ENCODE measurements around the gene FERMT3.

Gene FERMT3

GRCh38 chr11:64239662-64240434 lies 33.3 kb downstream of the FERMT3 start:
- TF ChIP-seq, protein P1, sequence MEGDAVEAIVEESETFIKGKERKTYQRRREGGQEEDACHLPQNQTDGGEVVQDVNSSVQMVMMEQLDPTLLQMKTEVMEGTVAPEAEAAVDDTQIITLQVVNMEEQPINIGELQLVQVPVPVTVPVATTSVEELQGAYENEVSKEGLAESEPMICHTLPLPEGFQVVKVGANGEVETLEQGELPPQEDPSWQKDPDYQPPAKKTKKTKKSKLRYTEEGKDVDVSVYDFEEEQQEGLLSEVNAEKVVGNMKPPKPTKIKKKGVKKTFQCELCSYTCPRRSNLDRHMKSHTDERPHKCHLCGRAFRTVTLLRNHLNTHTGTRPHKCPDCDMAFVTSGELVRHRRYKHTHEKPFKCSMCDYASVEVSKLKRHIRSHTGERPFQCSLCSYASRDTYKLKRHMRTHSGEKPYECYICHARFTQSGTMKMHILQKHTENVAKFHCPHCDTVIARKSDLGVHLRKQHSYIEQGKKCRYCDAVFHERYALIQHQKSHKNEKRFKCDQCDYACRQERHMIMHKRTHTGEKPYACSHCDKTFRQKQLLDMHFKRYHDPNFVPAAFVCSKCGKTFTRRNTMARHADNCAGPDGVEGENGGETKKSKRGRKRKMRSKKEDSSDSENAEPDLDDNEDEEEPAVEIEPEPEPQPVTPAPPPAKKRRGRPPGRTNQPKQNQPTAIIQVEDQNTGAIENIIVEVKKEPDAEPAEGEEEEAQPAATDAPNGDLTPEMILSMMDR (IDR thresholded peaks at IDR 0.05; ENCODE audit: low read depth, low read length) = no peak
- no peaks in the 10 kb centered on the region for H3K27me3 ChIP-seq
- H3K36me3 ChIP-seq = no peaks in the 10 kb centered on the region
- H3K9me3 ChIP-seq = no peaks in the 10 kb centered on the region
- H3K4me3 ChIP-seq (ENCODE audit: low read depth, low read length) = peak overlapping the region; percentile 69
- DNase-seq = no peak
- H3K4me1 ChIP-seq = peaks cover 4% of the 10 kb centered on the region

DNA sequence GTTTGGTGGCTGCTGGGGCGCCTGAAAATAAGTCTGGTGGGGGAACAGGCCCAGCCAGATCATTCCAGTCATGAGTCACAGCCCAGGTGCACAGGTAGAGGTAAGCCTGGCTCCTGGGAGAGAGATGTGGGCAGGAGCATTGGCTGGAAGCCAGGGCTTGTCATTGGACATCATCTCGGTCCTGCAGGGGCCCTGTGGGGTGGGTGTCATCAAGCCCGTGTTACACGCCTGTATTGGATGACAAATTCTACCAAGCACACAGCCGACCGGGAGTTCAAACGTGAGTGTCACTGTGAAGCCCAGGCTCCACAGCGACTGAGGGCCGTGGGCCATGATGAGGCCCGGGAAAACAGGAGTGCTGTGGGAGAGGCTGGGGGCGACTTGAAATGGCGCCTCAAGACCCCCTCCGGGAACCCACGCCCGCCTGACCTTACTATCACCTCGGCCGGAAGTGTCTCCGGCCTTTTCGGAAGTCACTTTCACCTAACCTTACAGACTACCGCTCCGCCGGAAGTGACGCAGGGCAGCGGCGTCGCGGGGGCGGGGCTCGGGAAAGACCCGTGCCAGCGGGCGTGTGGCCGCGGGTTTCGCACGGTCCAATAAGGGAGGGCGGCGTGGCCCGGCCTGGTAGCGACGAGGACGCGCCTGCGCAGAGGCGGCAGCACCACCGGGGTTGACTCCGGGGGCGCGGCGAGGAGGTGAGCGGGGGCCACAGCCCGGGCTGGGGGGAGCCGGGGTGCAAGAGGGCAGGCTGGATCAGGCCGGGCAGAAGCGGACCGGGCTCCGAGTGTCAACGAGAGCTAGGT lies 34.1 kb downstream of the FERMT3 start, which contains the start of gene FKBP2:
TSS of gene FKBP2 (plus strand) at position 661 of the 806 bp plus-strand sequence. CDS start 1,293 bp downstream, outside the sequence.
- Histone ChIP-seq H3K36me3 (no peaks in the 10 kb centered on the region), H3K27me3 (no peaks in the 10 kb centered on the region), H3K9me3 (no peaks in the 10 kb centered on the region), H3K4me1 (peaks cover 4% of the 10 kb centered on the region), H3K4me3 (ENCODE audit: low read depth, low read length) (peak within 1 kb of the TSS; percentile 69)
- DNase-seq = peak; percentile 94
- TF ChIP-seq, protein P1 (IDR thresholded peaks at IDR 0.05; ENCODE audit: low read depth, low read length) = no peak

DNA sequence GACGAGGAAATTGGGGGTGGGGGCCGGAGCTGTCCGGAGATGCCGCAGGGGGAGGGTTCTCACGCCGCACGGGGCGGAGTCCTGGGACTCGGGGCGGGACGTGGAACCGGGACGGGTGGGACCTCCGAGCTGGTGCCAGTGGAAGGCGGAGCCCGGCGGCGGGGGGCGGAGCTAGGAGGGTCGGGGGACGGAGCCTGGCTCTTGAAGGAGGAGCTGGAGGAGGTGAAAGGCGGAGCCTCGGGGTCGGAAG lies 34.6 kb downstream of the FERMT3 start:
- no peaks in the 10 kb centered on the region for H3K27me3 ChIP-seq
- no peaks in the 10 kb centered on the region for H3K9me3 ChIP-seq
- DNase-seq = no peak
- no peaks in the 10 kb centered on the region for H3K36me3 ChIP-seq
- TF ChIP-seq, protein P1 (IDR thresholded peaks at IDR 0.05; ENCODE audit: low read depth, low read length) = no peak
- peaks cover 4% of the 10 kb centered on the region for H3K4me1 ChIP-seq
- H3K4me3 ChIP-seq (ENCODE audit: low read depth, low read length) = peak overlapping the region; percentile 69

DNA sequence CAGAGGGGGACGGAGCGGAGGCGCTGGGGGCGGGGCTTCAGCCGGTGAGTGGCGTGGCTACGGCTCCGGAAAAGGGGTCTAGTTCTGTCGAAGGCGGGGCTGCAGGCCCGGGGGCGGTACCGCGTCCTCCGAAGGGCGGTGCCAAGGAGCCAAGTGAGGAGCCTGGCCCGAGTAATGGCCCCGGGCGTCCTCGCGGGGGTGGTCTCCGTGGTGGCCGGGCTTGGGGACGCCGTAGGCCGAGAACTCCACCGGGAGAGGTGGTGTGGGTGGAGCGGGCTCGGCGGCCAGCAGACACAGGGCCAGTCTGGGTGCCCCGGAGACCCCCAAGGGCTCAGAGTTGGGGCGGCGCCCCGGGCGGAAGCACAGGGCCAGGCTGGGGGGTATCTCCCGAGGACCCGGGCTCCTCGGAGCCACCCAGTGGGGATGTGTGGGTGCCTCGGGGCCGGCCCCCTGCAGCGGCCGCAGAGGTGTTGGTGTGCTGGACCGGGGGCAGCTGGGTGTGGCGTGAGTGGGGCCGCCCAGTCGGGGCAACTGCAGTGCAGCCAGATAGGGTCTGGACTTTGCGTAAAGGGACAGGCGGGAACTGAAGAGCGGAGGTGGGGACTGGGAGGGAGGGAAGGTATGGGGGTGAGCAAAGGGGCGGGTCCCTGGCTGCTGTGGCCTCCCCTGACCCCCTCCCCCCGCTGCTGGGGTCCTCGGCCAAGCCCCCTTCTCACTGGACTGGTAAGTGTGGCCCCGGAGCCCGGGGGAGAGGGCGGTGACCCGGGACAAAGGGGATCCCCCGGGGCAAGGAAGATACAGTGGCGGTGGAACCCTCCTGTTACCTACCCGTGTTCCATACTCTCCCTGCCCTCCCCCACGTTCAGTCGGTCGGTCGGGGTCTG lies 35.2 kb downstream of the FERMT3 start:
- TF ChIP-seq, protein P1 (IDR thresholded peaks at IDR 0.05; ENCODE audit: low read depth, low read length) = no peak
- Histone ChIP-seq H3K4me3 (ENCODE audit: low read depth, low read length) (peak overlapping the region; percentile 69), H3K27me3 (no peaks in the 10 kb centered on the region), H3K36me3 (no peaks in the 10 kb centered on the region), H3K9me3 (no peaks in the 10 kb centered on the region), H3K4me1 (peaks cover 4% of the 10 kb centered on the region)
- DNase-seq = peak; percentile 97

GRCh38 chr11:64243236-64243854 lies 36.8 kb downstream of the FERMT3 start:
- no peak for DNase-seq
- Histone ChIP-seq H3K27me3 (no peaks in the 10 kb centered on the region), H3K4me1 (peaks cover 4% of the 10 kb centered on the region), H3K36me3 (no peaks in the 10 kb centered on the region), H3K9me3 (no peaks in the 10 kb centered on the region), H3K4me3 (ENCODE audit: low read depth, low read length) (no peak overlapping the region)
- TF ChIP-seq, protein P1 (IDR thresholded peaks at IDR 0.05; ENCODE audit: low read depth, low read length) = no peak
